PFSK-1 (cell line): ENCODE results near the gene CTIF.

Experiments
- FOXP2 ChIP-seq: optimal IDR thresholded peaks from 2 replicates; pipeline ENCODE3; 2011; ENCODE audit warnings: borderline replicate concordance, control low read depth, inconsistent platforms; ENCODE audit not compliant: insufficient read depth; ENCODE audit errors: extremely low read length, extremely low read depth
- POLR2AphosphoS5 ChIP-seq: IDR thresholded peaks from 2 replicates; pipeline ENCODE4 v1.6.1; 2012; ENCODE audit warnings: low read depth, mild to moderate bottlenecking, control low read depth, low read length, moderate library complexity
- REST ChIP-seq, 2 experiments: IDR thresholded peaks; 2 replicates each; pipeline versions ENCODE4 v1.6.1 to v1.8.0; 2011 to 2012; ENCODE audit warnings: low read depth in 2 of 2, low read length in 2 of 2, control low read depth in 1 of 2, inconsistent platforms in 1 of 2, mild to moderate bottlenecking in 1 of 2, moderate library complexity in 1 of 2; ENCODE audit not compliant: insufficient read depth in 1 of 2
- SIN3A ChIP-seq: IDR thresholded peaks from 2 replicates; pipeline ENCODE4 v1.6.1; 2012; ENCODE audit warnings: mild to moderate bottlenecking, low read length, moderate library complexity, borderline replicate concordance; ENCODE audit not compliant: insufficient read depth
- TAF1 ChIP-seq: IDR thresholded peaks from 2 replicates; pipeline ENCODE4 v1.6.1; 2012; ENCODE audit warnings: low read length, control low read depth, borderline replicate concordance; ENCODE audit not compliant: insufficient read depth

Gene CTIF

GRCh38 chr18:48599391-48599790 lies 60.6 kb downstream of the CTIF start:
- no peak for TF ChIP-seq FOXP2
- TF ChIP-seq REST (IDR thresholded peaks at IDR 0.05; ENCODE audit: insufficient read depth in 1 of 2, low read depth in 2 of 2, low read length in 2 of 2), result no peak
- no peak for TF ChIP-seq TAF1
- no peak for TF ChIP-seq SIN3A
- TF ChIP-seq POLR2AphosphoS5, result no peak

GRCh38 chr18:48600046-48600445 lies 61.2 kb downstream of the CTIF start:
- TF ChIP-seq TAF1 (no peak), SIN3A (no peak), POLR2AphosphoS5 (no peak), REST (IDR thresholded peaks at IDR 0.05; ENCODE audit: insufficient read depth in 1 of 2, low read depth in 2 of 2, low read length in 2 of 2) (no peak), FOXP2 (no peak)

- TF ChIP-seq REST (IDR thresholded peaks at IDR 0.05; ENCODE audit: insufficient read depth in 1 of 2, low read depth in 2 of 2, low read length in 2 of 2) (no peak), POLR2AphosphoS5 (no peak)
These were observed 61.7 kb downstream of the CTIF start for GRCh38 chr18:48600456-48601090.

GRCh38 chr18:48601343-48601742 lies 62.5 kb downstream of the CTIF start:
- TF ChIP-seq POLR2AphosphoS5 (no peak), TAF1 (no peak), REST (IDR thresholded peaks at IDR 0.05; ENCODE audit: insufficient read depth in 1 of 2, low read depth in 2 of 2, low read length in 2 of 2) (no peak), FOXP2 (no peak), SIN3A (no peak)

GRCh38 chr18:48602759-48603390 lies 64.0 kb downstream of the CTIF start:
- TF ChIP-seq FOXP2, result no peak
- no peak for TF ChIP-seq POLR2AphosphoS5
- no peak for TF ChIP-seq REST (IDR thresholded peaks at IDR 0.05; ENCODE audit: insufficient read depth in 1 of 2, low read depth in 2 of 2, low read length in 2 of 2)
- TF ChIP-seq SIN3A, result no peak
- no peak for TF ChIP-seq TAF1
